NCI-H2196 (cell line): ENCODE measurements around the gene SLC66A2.
"Not testable (repeated sequence)": the region's sequence is repeated elsewhere in the genome, so short reads cannot be mapped to it uniquely, and the experiment has no call there.

Source experiments
- DNase-seq: peaks from one replicate; lab custom pipeline; 2025; ENCODE audit not compliant: unreplicated experiment; lab: John Stamatoyannopoulos, UW

SLC66A2 gene

DNA sequence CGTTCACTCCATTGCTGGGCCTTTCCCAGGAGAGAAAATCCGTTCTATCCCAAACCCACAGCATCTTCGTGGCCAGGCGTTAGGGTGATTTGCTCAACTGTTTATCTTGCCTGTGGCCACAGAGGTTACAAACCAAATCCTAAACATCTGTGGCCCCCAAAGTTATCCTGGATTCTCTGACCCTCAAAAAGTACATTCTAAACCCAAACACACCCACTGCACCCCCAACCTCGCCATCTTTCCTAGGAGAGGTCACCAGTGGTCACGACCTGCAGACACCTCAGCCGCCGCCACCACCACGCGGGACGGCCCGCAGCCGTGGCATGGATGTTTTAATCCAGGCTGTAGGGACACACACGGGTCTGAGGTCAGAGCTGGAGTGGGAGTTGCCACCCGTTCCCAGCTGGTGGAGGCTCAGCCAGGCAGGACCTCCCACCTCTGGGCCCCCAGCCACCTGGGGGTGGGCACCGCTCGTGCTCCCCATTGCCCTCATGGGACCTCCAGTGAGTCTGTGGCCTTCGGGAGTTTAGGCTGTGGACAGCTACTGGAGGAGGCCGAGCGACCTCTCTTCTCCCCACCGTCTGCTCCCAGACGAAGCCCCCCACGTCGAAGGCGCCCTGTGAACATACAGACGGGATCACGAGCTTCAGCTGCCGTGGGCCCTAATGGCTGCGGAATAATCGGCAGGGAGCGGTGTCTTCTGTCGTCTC lies 81.7 kb downstream of the SLC66A2 start:
- no peak for DNase-seq

DNA sequence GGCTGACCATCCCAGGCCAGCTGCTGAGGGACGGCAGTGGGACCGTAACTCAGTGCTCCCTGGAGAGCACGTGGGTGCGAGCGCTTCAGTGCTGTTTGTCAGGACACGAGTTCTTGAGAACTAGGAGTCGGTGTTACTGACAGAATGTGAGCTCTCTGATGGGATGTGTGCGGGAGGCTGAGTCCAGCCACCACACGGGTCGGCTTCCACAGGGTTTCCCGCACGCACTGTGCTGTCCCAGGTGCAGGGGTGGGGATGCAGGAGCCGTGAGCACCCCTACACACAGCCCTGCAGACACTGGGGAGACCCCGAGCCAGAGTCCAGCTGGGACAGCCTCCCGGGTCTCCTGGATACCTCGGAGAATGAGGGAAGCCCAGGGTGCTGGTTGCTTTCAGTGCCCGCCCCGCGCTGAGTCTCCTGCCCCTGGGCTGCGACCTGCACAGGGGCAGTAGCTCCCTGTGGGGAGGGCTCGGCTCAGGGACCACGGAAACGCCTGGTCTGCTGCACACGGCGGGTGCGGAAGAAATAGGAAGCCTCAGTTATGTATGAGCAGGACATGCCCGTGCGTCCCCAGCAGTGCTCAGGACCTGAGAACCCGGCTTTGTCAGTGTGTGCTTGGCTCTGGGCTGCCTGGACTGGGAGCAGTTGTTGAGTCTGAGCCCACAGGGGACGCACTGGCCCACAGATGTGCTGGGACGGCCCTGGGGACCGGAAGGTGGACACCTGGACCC lies 82.5 kb downstream of the SLC66A2 start:
- no peak for DNase-seq

DNA sequence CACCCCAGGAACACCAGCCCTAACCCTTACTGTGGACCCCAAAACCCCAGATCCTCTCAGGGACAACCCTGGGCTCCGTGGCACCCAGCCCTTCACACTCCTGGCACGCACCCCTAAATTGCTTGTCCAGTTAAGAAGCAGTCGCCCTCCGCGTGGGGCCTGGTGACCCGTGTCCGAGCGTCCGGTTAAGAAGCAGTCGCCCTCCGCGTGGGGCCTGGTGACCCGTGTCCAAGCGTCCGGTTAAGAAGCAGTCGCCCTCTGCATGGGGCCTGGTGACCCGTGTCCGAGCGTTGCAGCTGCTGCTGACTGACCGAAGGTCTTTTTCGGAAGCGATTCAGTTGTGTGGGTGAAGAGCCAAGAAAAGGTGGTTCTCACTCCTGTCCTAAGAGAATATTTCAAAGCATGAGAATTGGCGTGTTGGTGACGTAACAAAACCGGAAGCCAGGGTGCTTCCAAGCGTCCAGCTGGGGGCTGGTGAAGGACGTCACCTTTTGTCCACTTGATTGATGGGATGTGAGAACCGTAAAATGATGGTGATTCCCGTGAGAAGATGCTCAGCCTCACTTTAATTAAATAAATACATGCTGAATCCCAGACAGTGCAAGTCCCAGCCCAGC lies 83.2 kb downstream of the SLC66A2 start:
- no peak for DNase-seq

DNA sequence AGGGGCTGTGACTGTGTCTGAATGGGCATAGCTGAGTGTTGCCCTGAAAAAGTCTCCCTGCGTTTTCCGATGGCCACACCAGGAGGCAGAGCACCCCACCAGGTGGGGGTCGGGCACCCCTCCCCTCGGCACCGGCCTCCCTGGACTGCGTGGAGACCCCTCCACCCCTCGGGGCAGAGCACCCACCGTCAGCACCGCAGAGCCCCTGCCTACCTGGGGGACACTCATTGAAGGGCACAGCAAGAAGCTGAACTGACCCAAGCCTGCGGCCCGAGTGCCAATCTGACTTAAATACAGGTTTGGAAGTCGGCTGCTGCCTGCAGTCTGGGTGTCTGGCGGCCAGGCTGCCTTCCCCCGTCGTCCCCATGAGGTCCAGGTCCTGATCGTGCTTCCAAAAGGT lies 83.8 kb downstream of the SLC66A2 start:
- DNase-seq, result no peak

DNA sequence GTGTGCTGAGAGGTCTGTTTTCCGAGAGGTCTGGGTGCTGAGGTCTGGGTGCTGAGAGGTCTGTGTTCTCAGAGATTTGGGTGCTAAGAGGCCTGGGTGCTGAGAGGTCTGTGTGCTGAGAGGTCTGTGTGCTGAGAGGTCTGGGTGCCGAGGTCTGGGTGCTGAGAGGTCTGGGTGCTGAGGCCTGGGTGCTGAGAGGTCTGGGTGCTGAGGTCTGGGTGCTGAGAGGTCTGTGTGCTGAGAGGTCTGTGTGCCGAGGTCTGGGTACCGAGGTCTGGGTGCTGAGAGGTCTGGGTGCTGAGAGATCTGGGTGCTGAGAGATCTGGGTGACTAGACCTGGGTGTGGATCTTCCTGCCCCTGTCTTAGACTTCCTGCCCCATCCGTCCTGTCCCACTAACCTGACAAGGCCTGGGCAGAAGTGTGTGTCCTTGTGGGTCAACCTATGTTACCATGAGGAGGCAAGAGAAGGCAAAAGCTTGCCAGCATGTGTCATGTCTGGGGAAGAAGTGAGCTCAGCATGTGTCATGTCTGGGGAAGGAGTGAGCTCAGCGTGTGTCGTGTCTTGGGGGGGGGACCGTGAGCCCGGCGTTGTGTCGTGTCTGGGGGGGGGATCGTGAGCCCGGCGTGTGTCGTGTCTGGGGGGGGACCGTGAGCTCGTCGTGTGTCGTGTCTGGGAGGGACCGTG lies 84.4 kb downstream of the SLC66A2 start:
- DNase-seq, result no peak

DNA sequence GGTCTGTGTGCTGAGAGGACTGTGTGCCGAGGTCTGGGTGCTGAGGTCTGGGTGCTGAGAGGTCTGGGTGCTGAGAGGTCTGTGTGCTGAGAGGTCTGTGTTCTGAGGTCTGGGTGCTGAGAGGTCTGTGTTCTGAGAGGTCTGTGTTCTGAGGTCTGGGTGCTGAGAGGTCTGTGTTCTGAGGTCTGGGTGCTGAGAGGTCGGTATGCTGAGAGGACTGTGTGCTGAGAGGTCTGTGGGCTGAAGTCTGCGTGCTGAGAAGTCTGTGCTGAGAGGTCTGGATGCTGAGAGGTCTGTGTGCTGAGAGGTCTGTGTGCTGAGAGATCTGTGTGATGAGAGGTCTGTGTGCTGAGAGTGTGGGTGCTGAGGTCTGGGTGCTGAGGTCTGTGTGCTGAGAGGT lies 85.5 kb downstream of the SLC66A2 start:
- DNase-seq, result not testable (repeated sequence)

DNA sequence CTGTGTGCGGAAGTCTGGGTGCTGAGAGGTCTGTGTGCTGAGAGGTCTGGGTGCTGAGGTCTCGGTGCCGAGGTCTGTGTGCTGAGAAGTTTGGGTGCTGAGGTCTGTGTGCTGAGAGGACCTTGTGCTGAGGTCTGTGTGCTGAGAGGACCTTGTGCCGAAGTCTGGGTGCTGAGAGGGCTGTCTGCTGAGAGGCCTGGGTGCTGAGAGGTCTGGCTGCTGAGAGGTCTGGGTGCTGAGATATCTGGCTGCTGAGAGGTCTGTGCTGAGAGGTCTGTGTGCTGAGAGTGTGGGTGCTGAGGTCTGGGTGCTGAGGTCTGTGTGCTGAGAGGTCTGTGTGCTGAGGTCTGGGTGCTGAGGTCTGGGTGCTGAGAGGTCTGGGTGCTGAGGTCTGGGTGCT lies 86.5 kb downstream of the SLC66A2 start:
- DNase-seq, result not testable (repeated sequence)

DNA sequence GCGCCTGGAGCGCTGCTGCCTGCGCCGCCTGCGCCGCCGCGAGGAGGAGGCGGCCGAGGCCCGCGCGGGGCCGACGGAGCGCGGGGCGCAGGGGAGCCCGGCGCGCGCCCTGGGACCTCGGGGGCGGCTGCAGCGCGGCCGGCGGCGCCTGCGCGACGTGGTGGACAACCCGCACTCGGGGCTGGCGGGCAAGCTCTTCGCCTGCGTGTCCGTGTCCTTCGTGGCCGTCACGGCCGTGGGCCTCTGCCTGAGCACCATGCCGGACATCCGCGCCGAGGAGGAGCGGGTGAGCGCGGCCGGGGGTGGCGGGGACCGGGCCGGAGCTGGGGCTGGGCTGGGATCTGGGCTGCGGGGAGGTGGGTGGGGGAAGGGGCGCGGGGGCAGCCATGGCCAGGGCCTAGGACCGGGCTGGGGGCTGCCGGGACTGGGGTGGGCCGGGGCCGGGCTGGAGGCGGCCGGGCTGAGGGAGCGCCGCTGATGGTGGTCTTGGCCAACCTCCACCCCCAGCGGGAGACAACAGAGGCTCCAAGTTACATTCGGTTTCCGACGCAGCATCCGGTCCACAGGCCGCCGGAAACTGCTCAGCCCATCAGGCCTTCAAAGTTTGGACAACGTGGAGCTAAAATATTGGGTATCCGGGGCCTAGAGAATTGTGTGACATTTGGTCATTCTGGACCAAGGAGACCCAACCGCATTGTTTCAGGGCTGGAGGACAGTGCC lies 87.3 kb downstream of the SLC66A2 start:
- no peak for DNase-seq

DNA sequence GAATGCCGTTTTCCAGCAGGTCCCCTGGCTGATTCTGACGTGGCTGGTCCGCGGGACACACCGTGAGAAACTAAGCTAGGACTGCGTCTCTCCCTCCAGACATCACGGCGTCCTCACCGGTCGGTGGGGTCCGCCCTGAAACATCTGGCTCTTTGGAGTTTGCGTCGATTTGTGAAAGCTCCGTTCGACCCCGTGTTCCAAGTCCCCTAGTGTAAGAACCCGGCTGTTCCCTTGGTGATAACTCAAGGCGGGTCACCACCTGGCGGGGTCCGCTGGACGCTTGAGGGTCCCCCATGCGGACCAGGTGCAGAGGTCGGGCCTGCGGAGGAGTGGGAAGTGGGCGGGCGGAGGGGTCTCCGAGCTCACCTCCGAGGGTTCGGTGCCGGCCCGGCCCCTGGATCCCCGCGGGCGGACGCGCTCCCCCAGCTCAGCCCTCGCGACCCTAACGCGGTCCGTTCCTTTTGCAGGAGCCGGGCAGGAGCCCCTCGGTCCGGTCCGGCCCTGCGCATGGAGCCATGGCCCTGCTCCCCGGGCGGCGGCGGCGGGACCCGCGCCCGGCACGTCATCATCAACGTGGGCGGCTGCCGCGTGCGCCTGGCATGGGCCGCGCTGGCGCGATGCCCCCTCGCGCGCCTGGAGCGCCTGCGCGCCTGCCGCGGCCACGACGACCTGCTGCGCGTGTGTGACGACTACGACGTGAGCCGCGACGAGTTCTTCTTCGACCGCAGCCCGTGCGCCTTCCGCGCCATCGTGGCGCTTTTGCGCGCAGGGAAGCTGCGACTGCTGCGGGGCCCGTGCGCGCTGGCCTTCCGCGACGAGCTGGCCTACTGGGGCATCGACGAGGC lies 88.1 kb downstream of the SLC66A2 start:
- DNase-seq, result no peak

DNA sequence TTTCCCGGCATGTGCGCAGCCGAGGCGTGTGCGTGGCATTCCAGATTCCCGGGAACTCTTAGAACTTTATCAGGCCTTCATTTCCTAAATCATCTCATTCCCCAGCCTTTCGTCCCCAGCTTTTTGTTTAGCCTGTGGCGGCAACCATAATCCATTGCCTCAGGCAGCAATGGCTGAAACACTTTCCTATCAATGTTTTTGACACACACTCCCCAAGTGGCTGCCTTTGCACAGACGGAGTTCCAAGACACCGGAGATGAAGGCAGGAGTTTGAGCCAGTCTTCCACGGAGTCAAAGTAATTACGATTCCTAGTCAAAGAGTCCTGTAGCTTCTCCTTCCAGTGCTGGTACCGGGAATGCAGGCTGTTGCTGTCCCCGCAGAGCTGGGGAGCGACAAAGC lies 88.9 kb downstream of the SLC66A2 start:
- DNase-seq, result no peak

DNA sequence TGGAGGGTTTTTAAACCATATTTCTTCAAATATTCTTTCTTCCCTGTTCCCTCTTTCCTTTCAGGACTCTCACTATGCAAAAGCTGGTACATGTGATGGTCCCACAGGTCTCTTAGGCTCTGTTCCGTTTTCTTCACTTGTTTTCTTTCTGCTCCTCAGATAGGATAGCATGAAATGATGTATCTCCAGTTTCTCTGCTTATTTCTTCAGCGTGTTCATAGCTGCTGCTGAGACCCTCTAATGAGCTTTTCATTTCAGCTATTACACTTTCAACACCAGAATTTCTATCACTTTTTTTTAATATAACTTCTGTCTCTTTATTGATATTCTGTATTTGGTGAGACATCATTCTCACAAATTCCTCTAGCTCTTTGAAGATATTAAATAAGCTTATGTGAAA lies 89.8 kb downstream of the SLC66A2 start:
- no peak for DNase-seq

DNA sequence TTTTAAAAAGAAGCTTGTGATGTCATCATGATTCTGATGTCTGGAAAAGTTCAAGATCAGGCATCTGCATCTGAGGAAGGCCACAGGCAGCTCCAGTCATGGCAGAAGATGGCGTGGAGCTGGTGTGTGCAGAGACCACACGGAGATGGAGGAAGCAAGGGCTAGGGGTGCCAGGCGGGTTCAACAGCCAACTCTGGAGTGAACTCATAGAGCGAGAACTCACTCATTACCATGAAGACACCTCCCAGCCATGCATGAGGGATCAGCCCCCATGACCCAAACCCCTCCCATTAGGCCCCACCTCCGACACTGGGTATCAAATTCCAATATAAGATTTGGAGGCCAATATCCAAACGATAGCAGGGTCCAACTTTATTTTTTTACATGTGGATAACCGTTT lies 92.1 kb downstream of the SLC66A2 start:
- DNase-seq, result no peak

DNA sequence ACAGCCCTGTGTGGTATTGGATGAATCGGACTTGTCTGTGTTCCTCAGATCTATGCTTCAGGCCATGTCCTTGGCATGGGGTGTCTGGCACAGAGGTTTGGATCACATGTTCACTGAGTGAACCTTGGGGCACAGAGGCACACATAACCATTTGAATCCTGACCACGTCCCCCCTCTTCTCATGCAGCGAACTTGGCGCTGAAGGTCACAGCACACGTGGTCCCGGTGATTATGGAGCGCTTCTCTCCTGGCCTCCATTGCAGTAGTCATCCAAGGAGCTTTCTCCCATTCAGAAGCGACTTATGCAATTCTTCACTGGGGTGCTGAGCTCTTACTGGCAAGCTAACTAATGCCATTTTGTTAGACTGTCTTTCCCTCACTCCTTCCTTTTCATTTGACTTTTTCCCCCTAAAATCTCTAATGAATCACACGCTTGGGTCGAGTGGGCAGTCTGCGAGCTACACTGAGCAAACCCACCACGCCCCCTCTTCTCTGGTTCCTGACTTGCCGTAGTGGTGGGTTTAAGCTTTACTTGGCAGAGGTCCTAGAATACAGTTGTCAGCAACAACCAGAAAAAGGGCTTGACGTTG lies 94.3 kb downstream of the SLC66A2 start:
- no peak for DNase-seq

DNA sequence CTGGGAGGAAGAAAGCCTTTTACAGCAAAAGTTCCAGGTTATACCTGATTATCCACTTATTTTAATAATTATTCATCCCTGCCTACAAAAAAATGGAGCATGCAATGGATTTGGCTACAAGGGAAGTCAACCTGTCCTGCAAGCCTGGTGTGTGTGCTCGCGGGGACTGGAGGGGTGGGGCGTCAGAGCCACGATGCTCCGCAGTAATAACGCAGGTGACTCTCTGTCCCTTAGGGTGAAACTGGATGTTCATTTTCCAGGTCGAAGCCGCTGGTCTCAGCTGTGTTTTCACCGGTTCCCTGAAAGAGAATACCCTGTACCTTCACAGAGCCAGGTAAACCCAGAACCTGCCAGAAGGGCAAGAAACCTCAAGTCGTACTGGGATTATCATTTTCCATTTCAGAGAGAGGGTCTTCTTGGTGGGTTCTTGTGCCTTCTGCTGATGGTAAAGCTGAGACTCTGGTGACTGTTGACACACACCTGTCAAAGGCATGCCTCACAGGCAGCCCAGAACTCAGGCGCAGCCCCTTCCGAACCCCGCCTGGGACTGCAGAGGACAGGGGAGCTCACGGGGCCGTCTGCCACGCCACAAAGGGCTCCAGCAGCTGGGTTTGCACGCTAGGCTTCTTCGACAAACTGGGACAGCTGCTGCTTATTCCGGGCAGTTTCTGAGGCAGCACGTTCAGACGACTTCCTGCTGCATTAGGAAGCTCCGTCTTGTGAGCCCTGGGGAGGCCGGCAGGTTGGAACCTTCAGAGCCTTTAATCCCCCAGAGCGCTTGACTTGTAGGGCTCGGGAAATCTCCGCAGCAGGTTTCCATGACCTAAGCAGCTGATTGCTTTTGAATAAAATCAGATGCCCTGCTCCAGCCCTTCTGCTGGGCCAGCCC lies 95.1 kb downstream of the SLC66A2 start:
- no peak for DNase-seq

DNA sequence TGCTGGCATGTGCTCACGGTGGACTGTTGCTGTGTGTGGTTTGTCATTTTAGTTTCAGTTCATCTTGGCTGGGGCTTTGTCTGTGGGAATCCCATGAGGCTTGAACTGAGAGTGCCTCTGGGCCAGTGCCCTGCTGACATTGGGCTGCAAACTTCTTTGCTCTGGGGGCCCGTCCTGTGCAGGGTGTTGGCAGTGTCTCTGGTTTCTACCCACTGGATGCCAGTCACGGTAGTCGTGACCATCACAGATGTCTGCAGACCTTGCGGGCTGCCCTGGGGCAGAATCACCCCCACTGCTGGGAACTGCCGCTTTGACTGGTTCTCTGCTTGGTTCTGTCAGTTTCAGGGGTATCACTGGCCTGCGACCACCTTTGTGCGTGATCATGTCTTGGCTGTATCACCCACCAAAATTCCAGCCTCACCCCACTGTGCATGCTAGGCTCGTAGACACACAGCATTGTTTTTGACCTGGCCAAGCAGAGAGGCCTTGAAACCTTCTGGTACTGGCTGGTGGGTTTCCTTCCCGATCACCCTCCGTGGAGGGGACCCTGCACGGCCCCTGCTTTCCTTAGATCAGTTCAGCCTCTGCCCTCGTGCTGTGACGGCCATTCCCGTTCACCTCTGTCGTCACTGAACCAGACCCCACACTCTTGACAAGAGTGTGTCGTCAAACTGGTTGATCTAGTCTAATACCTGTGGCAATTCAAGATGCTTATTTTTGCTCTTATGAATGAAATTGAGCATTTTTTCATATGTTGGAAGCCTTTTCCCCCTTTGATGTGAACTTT lies 96.1 kb downstream of the SLC66A2 start:
- DNase-seq, result no peak

DNA sequence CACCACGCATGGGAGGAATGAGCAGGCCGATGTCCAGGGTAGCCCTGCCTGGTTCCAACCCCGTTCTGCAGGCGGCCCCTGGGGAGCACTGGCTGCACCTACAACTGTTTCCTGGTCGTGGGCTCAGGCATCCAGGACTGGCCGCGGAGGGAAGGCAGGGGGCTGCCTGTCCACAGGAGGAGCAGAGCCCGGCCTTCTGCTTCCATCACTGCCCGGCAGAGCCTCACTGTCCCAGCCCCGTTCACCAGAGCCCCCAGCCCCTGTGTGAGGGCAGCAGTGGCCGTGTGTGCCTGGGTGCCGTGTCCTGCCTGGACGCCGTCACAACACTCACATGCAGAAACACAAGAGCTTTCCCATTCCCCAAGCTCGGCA lies 97.5 kb downstream of the SLC66A2 start:
- DNase-seq, result no peak

DNA sequence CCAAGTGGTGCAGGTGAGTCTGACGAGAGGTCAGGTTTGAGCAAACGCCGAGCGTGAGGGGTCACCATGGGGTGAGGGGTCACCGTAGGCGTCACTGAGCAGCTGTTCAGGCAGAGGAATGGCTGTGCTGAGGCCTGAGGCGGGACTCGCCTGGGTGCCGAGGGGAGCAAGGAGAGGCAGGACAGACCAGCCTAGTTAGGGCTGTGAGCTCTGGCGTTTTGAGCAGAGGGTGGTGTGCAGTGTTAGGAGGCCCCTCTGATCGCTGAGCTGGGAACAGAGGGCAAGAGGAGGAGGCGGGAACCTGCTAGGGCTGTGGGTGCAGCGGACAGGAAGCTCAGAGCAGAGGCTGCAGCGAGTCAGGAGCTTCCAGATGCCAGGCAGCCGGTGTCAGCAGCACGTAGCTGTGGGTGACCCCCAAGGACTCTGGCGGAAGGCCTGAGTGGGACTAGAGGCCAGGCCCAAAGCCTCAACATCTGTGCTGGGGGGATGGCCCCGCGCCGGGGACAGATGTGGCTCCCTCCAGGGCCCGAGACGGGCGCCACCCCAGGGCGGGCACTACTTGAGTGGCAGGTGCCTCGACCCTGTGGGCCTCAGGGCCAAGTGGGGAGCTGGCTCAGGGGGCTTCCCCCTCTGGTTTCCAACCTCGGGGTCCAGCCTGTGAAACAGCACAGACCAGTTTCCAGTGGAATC lies 98.0 kb downstream of the SLC66A2 start:
- DNase-seq, result no peak
